ENCODE data around the gene FAM20C. TPM values are rescaled to one million over a fixed set of nuclear protein-coding genes. Genes with fewer than 3 reads are reported as not detected.

The FAM20C gene
- total RNA-seq, 1 donor from 2014 or later, result 22.1 TPM

- Histone ChIP-seq H3K27me3 (no peaks in the 10 kb centered on the region), H3K36me3 (no peaks in the 10 kb centered on the region), H3K4me1 (peaks cover 22% of the 10 kb centered on the region), H3K4me3 (no peak overlapping the region), H3K9me3 (no peaks in the 10 kb centered on the region), H3K27ac (no peak overlapping the region)
- DNase-seq (ENCODE audit: extremely low spot score in 2 of 2), result no peak
- TF ChIP-seq CTCF (IDR thresholded peaks at IDR 0.05) (no peak), POLR2AphosphoS5 (IDR thresholded peaks at IDR 0.05; ENCODE audit: insufficient read depth in 1 of 2, low read depth in 1 of 2) (no peak), POLR2A (IDR thresholded peaks at IDR 0.05) (no peak)
- intact Hi-C loops (cut with DNase I), result no loop called here
Measured at GRCh38 chr7:188727-189500, 3.5 kb upstream of the FAM20C start.

- intact Hi-C loops (cut with DNase I), result loop anchor here (5.0 kb wide), 1 partner anchor 48 kb away; no protein-coding TSS in a partner anchor
- no peak for DNase-seq (ENCODE audit: extremely low spot score in 2 of 2)
- no peaks in the 10 kb centered on the region for H3K9me3 ChIP-seq
- no peaks in the 10 kb centered on the region for H3K27me3 ChIP-seq
- no peak overlapping the region for H3K4me3 ChIP-seq
- no peaks in the 10 kb centered on the region for H3K36me3 ChIP-seq
- peaks cover 23% of the 10 kb centered on the region for H3K4me1 ChIP-seq
- TF ChIP-seq POLR2A (IDR thresholded peaks at IDR 0.05) (no peak), CTCF (IDR thresholded peaks at IDR 0.05) (no peak), POLR2AphosphoS5 (IDR thresholded peaks at IDR 0.05; ENCODE audit: insufficient read depth in 1 of 2, low read depth in 1 of 2) (no peak)
- H3K27ac ChIP-seq, result no peak overlapping the region
Measured at GRCh38 chr7:189719-190118, 2.7 kb upstream of the FAM20C start.

- Histone ChIP-seq H3K36me3 (no peaks in the 10 kb centered on the region), H3K27me3 (no peaks in the 10 kb centered on the region), H3K4me3 (no peak overlapping the region), H3K9me3 (no peaks in the 10 kb centered on the region), H3K4me1 (peaks cover 28% of the 10 kb centered on the region), H3K27ac (no peak overlapping the region)
- intact Hi-C loops (cut with DNase I), result loop anchor here (5.0 kb wide), 1 partner anchor 47 kb away; no protein-coding TSS in a partner anchor
- no peak for TF ChIP-seq POLR2A (IDR thresholded peaks at IDR 0.05)
- TF ChIP-seq POLR2AphosphoS5 (IDR thresholded peaks at IDR 0.05; ENCODE audit: insufficient read depth in 1 of 2, low read depth in 1 of 2), result no peak
- TF ChIP-seq CTCF (IDR thresholded peaks at IDR 0.05), result no peak
- DNase-seq (ENCODE audit: extremely low spot score in 2 of 2), result no peak
Measured at GRCh38 chr7:190196-190595, 2.2 kb upstream of the FAM20C start.

GRCh38 chr7:191105-191980 lies 1.0 kb upstream of the FAM20C start:
- intact Hi-C loops (cut with DNase I), result loop anchor here (5.0 kb wide), 1 partner anchor 46 kb away; no protein-coding TSS in a partner anchor
- Histone ChIP-seq H3K4me1 (peaks cover 40% of the 10 kb centered on the region), H3K4me3 (peak overlapping the region; percentile 50 to 84), H3K27ac (peak overlapping the region; percentile 84), H3K9me3 (no peaks in the 10 kb centered on the region), H3K27me3 (no peaks in the 10 kb centered on the region), H3K36me3 (peaks cover 0 to 11% of the 10 kb centered on the region in 2 donors)
- no peak for DNase-seq (ENCODE audit: extremely low spot score in 2 of 2)
- peak in 1 of 2 donors; percentile 62 for TF ChIP-seq POLR2AphosphoS5 (IDR thresholded peaks at IDR 0.05; ENCODE audit: insufficient read depth in 1 of 2, low read depth in 1 of 2)
- TF ChIP-seq POLR2A (IDR thresholded peaks at IDR 0.05), result no peak

GRCh38 chr7:192701-193480 lies 520 bp downstream of the FAM20C start:
- intact Hi-C loops (cut with DNase I), result loop anchor here (5.0 kb wide), 1 partner anchor 44 kb away; no protein-coding TSS in a partner anchor
- H3K36me3 ChIP-seq, result peaks cover 0 to 23% of the 10 kb centered on the region in 2 donors
- DNase-seq (ENCODE audit: extremely low spot score in 2 of 2), result no peak
- H3K27me3 ChIP-seq, result no peaks in the 10 kb centered on the region
- no peaks in the 10 kb centered on the region for H3K9me3 ChIP-seq
- TF ChIP-seq CTCF (IDR thresholded peaks at IDR 0.05), result no peak
- TF ChIP-seq POLR2AphosphoS5 (IDR thresholded peaks at IDR 0.05; ENCODE audit: insufficient read depth in 1 of 2, low read depth in 1 of 2), result no peak
- TF ChIP-seq POLR2A (IDR thresholded peaks at IDR 0.05), result no peak
- peak overlapping the region; percentile 84 for H3K27ac ChIP-seq
- H3K4me1 ChIP-seq, result peaks cover 40% of the 10 kb centered on the region
- peak overlapping the region; percentile 50 to 84 for H3K4me3 ChIP-seq
